NOMO-1 (cell line): ENCODE data around the gene MAN1A1.

Source experiments
- DNase-seq, 2 experiments: peaks; one replicate each; lab custom pipeline; 2025; ENCODE audit not compliant: unreplicated experiment in 2 of 2; lab: John Stamatoyannopoulos, UW

MAN1A1 gene

GRCh38 chr6:119274197-119274595, 75.4 kb downstream of the MAN1A1 start:
- no peak for DNase-seq

DNA sequence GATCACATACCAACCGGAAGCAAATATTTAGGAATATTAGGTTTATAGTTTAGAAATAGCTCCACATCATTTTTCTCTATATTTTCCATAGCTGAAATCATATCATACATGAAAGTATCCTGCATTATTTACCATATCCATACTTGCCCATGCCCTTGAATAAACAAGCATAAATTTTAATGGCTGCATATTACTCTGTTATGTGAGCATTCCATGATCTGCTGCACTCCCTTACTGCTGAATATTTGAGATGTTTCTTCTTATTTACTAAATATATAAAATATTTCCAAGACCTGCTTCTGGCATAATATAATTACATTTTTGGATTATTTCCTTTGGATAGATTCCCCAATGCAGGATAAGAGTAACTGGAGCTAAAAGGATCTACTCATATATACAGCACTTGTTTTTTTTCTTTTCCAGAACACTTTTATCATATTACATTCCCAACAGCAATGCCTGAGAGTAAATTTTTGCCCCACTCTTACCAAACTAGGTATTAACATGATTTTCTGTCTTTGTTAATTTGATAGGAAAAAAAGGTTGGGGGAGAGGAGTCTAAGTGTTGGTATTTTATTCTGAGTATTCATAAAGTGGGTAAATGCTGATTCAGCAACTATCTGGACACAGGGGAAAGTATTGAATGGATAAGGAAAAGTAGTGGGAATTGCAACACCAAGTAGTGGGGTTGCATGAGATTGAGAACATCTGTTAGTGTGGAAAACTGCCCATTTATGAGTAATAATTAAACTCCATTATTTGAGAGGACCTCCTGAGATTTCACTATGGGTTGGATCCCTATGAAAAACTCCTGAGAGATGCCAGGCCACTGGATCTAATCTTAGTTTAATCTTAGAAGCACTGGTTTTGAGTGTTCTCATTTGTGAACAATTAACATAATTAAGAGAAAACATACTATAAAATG, 76.0 kb downstream of the MAN1A1 start:
- no peak for DNase-seq

- no peak for DNase-seq
Observed at GRCh38 chr6:119270545-119270944, 79.0 kb downstream of the MAN1A1 start.

DNA sequence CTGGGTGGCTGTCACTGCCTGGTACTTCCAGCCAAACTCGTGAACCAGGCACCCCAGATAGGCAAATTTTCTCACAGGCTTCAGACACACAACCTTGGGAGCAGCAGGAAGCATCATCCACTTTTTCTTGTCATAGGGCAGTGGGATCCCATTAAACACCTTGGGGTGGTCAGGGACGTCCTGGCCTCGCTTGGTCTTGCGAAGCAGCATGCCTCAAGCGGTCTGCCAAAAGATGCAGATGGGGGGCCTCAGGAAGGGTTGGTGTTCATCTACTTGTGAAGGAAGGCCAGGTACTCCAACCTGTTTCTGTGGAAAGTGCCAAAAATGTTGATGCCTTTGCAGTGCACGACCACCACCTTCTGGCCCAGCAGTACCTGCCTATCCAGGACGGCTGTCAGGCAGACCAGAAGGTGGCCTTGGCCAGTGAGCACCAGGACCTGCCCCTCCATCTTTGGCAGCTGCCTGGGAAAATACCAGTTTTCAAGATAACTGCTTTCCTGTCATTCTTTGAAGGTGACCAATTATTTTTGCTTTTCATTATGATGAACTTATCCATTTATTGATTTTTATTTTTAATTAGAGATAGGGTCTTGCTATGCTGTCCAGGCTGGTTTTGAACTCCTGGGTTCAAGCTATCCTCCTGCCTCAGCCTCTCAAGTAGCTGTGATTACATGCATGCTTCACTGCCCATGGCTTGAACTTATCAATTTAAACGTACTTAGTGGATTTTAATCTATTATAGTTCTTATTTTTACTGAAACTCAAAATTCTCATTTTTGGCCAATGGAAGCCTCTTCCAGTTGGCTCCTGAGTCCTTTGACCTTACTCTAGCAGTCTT, 80.1 kb downstream of the MAN1A1 start:
- no peak for DNase-seq

DNA sequence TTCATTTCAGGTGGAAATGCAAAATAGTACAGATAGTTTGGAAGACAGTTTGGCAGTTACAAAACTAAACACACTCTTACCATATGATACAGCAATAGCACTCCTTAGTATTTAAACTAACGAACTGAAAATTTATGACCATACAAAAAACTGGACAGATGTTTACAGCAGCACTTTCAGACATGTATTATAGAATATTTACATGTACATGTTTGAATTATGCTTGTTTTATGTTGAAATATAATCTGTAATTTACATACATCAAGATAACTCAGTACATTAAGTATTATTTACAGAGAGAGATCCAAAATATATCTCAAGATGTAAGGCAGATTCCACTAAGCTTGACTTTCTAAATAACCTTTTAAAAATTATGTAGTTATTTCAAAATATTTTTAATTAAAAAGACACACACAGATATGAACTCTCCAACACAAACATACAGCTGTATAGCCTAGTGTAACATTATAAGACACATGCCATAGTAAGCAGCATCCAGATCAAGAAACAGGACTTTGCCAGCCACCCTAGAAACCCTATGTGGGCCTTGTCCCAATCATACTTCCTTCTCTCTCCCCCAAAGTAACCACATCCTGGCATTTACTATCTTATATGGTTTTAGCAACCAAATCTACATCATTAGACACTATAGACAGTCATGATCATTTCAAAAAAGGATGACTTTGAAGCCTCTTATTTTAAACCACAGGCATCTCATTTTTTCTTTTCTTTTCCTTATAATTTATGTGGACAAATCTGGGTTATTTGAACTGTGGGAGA, 82.2 kb downstream of the MAN1A1 start:
- no peak for DNase-seq

- no peak for DNase-seq
Observed at GRCh38 chr6:119264854-119265397, 84.6 kb downstream of the MAN1A1 start.

DNA sequence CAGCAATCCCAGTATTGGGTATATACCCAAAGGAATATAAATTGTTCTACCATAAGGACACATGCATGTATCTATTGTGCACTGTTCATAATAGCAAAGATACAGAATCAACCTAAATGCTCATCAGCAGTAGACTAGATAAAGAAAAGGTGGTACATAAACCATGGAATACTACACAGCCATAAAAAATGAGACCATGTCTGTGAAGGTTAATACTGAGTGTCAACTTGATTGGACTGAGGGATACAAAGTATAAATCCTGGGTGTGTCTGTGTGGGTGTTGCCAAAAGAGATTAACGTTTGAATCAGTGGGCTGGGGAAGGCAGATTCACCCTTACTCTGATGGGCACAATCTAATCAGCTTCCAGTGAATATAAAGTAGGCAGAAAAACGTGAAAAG, 86.9 kb downstream of the MAN1A1 start:
- DNase-seq: no peak

DNA sequence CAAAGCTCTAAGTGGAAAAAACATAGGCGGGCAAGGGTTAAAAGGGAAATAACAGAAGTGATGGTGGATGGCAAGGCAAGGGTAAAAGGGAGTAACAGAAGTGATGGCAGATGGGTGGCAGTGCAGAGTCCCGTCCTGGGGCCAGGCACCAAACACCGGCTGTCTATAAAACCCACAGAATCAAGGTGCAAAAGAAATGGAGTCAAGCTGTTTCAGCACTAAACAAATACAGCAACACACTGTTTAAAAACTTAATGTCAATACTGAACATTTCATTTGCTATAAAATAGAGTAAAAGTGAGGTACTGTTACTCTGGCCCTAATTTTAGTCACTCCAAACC, 87.6 kb downstream of the MAN1A1 start:
- no peak for DNase-seq

GRCh38 chr6:119259027-119259426, 90.5 kb downstream of the MAN1A1 start:
- no peak for DNase-seq

DNA sequence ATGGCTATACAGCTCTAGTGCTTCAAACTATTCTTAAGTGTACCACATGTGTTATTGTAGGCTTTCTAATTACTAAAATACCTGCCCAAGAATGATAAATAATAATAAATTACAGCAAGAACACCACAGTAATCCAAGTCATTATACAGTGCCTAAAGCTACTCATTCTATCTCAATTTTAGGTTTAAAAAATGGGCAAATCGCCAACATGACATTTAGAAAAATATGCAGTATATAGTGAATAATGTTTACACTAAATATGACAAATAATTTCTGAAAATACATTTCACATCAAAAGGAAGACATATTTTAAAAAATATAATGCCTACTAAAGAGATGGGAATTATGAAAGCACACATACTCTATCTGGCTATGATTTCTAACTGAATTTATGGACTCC, 91.8 kb downstream of the MAN1A1 start:
- DNase-seq: no peak

DNA sequence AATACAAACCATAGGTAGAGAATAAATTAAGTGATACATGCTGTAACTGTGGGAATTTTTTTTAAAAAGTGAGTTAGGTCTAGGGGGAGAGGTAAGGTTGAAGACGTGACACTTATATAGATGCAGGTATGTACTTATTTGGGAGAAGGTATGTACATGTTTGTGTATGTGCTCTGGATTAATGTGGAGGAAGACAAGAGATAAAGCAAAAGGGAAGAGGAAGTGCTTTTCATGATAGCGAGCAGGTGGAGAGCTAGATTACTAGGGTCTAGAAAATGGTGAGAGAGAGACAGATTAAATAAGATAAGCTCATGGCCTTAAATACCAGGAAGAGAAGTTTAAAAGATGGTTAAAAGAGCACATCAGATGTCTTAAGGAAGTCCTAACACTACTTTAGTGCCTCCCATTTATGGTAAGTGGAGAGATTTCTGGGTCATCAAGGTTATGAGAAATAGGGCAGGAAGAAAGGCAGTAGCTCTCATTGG, 92.5 kb downstream of the MAN1A1 start:
- DNase-seq: no peak

- no peak for DNase-seq
Observed at GRCh38 chr6:119256392-119256791, 93.2 kb downstream of the MAN1A1 start.

DNA sequence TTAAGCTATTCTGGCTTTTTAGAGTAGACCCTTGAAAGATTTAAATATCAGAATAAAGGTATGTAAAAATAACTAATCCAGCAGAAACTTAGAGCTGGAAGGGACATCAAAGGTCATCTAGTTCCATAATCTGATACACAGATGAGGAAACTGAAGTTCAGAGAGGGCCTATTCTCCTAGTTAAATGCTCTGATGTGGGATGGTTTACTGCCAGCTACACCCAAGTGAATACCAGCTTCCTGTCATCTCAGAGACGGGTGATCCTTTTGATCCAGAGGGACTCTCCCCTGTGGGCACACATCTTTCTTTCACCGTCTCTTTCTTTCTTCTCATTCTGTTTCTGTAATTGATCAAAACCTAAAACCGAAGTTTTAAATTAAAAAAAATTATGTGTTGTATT, 94.1 kb downstream of the MAN1A1 start:
- no peak for DNase-seq

- DNase-seq: no peak
Observed at GRCh38 chr6:119250036-119250435, 99.5 kb downstream of the MAN1A1 start.

DNA sequence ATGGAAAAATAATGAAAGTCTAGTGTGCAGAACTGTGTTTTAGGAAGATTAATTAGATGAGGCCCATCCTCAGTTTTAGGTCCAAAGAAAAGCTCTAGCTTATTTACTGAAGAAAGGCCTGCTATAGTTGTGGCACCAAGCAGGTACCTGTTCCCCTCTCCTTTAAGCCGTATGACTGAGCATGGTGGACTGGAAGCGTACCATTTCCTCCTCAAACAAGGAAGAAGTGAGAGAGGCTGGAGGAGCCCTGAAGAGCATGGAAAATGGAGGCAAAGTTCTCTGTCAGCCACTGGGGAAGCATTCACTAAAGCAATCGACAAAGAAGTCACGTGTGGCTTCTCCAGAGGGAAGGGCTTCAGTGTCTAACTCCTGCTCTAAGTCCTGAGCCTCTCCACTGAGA, 100.2 kb downstream of the MAN1A1 start:
- DNase-seq: no peak

DNA sequence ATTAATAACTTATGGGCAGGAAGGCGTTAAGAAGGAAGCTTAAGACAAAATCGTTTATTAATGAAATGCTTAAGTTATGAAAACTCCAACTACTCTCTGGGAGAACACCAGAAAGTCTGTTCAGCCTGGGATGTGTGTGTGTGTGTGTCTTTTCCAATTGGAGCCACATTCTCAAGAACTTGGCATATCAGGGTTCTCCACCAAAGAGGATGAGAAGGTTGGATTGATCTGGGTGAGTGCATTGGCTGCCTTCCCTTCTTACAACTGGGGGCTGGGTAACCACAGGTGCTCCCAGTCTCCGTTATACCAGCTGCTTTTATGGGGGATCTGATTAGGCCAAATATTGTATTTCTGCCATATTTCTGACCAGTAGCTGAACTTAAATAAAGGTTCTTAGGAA, 102.1 kb downstream of the MAN1A1 start:
- no peak for DNase-seq

DNA sequence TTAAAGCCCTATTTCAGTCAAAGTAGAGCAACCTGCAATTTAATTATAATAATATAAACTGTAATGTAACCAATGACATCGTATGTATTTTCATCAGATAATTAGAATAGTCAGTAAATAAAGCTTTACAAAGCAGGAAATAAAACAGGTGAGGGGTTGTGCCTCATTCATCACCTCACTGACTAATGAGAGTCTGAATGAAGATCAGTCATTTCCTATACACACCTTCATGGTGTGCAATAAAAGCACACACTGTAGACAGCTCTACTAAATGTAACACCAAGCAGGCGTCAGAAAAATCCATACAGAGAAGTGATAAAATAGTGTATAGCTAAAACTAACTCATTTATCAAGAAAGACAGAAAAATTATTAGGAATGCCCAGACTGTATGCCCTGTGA, 105.9 kb downstream of the MAN1A1 start:
- no peak for DNase-seq

DNA sequence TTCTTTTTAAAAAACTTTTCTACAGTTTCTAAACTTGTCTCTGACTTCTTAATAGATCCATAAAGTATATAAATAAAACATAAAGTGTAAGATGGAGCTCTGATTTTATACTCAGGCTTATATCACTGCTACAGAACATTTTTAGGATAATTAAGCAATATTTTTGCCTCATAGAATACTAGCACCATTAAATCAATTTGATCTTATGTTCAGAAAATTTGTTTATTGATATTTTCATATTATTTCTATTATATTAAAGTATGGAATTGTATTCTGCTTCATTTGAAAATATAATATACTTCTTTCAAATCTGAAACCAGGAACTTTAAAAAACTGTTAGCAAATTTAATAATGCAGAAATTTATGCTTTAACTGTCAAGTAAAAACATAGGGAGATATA, 106.5 kb downstream of the MAN1A1 start:
- DNase-seq: no peak

DNA sequence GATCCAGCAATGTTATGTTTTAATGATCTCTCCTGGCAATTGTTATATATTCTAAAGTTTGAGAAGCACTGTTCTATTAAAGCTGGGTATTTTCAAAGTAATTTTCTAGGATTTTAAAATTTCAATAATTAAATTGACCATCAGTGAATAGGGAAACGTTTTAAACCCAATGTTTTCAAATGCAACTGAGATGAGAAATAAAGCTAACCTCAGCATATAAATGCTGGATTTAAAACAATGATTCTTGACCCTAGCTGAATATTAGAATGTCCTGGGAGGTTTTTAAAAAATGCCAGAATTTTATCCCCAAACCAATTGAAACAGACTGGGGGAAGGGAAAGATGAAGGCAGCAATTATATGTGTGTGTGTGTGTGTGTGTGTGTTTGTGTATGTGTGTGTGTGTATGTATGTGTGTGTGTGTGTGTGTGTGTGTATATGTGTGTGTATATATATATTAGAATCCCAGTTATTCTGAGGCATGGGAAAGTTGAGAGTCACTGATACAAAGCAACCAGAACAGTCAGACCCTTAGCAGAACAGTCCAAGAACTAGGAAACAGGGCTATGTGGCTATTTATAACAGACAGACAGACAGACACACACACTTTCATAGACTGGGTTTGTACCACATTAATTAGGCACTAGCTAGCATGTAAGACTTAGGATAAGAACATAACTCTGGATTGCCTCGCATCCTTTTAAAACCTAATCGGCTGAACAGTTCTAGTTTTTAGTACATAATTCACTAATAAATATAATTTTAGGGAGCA, 107.8 kb downstream of the MAN1A1 start:
- DNase-seq: no peak

DNA sequence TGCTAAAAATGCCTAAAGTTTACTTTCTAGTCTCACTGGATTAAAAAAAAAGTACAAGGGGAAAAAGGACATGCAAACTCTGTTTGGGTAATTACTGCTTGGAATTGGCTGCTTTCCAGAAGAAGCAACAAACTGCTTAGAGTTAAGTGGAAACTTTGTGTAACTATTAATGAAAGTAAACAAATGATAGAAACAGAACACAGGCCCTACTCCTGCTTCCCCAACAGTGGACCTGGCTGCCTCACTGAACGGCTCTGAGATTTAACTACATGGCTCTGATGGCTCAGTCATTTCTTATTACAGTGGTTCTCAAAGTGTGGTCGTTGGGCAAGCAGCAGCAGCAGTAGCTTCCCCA, 108.5 kb downstream of the MAN1A1 start:
- DNase-seq: no peak
